GM12801 (cell line): ENCODE data around the gene CDK2AP2.

Experiments used
- CTCF ChIP-seq: IDR thresholded peaks from one replicate; pipeline ENCODE4 v1.5.1; 2011; ENCODE audit warnings: control low read depth; ENCODE audit not compliant: insufficient read length; ENCODE audit errors: extremely low read depth

The CDK2AP2 gene

DNA sequence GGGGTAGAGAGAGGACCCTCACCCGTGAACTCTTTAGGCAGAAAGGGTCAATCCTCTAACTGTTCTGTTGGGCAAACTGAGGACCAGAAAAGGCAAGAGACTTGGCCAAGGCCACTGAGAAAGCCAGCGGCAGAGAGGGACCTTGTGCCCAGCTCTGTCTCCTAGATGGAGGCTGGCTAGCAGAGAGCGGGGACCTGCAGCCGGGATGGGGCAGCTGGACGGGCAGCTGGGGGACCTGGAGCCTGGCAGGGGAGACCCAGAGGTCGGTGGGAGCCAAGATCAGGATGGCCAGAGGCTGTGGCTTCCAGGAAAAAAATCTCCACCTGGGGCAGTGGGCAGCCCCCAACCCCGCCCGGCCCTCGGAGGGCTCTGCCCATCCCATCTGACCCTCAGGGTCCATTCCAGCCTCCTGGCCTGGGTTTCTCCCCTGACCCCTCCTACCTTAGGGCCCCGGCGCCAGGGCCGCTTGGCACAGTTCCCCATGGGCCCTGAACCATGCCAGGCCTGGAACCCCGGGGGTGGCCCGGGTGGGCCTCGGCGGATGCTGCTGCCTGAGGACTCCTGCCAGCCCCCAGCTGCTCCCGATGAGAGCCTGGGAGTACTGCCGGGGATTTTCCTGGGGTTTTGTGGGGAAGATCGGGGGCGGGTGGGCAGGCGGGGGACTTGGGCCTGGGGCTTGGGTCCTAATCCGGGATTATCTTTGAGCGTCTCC, 15.0 kb upstream of the CDK2AP2 start, which contains the start of gene CABP2:
TSS of gene CABP2 (minus strand) at position 603 of the 712 bp plus-strand sequence. CDS start at position 483, 120 bp downstream.
- no peak for TF ChIP-seq CTCF

DNA sequence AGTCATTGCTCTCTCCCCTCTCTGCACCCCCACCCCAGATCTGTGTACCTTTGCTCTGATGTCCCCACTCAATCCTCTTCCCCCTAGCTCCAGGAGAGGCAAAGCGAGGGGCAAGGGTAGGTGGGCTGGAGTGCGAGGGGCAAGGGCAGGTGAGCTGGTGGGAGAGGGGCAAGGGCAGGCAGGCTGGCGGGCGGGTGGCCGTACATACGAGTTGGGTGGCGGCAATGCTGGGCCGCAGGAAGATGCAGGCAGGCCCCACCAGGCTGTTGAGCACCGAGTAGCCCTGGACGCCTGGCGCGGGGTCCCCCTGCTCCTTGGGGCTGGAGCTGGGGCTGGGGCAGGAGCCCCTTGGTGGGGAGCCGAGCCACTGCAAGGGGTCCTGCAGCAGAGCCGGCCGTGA, 14.4 kb upstream of the CDK2AP2 start:
- no peak for TF ChIP-seq CTCF

DNA sequence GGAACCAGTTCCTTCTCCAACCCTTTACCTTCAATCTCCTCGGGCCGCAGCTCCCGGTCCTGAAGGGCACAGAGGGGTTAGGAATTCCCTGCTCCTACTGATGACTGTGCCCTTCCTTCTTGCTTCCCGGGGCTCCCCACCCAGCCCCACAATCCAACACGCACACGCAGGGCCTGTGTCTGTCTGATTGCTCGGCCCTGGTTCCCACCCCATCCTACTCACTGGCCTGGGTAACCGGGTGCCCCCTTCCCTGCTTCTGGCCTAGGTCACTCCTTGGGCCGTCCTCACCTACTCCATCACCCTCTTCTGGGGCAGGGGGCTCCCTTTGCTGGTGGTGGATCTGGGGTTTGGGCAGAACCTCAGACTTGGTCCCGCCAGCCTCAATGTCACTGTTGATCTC, 14.0 kb upstream of the CDK2AP2 start:
- TF ChIP-seq CTCF = no peak

DNA sequence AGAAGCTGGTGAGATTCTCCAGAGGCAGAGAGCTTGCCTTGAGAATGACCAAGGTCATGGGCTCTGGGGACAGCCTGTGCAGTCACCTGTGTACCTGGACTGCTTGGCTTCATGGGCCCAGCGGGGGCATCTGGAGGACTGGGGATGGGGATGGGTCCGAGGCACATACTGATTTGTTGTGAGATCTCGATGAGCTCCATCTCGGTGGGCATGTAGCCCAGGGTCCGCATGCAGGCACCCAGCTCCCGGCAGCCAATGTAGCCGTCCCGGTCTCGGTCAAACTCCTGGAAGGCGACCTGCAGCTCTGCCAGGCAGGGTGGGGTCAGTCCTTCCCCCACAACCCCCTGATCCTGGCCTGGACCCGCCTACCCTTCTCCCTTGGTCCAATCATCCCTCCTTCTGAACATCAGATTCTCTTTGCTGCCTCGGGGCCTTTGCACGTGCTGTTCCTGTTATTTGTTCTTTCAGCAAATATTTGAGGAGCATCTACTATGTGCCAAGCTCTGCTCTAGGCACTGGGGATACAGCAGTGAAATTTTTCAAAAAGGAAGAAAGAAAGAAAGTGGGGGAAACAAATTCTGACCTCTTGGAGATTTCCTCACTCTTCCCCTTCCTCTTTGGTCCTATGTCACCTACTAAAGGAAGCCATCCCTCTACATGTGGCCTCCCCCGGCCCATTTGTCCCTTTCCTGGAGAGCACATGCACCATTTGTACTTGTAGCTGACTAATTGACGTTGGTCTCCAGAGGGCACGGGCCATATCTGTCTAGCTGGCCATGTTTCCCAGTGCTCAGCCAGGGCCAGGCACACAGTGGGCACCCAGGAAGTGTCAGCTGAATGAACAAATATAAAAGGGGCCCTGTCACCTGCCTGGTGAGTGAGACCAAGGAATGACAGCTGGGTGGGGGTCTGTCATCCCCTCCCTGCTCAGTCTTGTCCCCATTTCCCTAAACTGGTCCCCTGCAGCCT, 13.2 kb upstream of the CDK2AP2 start:
- no peak for TF ChIP-seq CTCF

- no peak for TF ChIP-seq CTCF
These were observed 11.8 kb upstream of the CDK2AP2 start for GRCh38 chr11:67519726-67520125.

- TF ChIP-seq CTCF = no peak
These were observed 10.0 kb upstream of the CDK2AP2 start for GRCh38 chr11:67517784-67518552.

- TF ChIP-seq CTCF = no peak
These were observed 8.8 kb upstream of the CDK2AP2 start for GRCh38 chr11:67516806-67517205.
